ENCODE measurements around the gene NME7. TPM values are rescaled to one million over a fixed set of nuclear protein-coding genes. Genes with fewer than 3 reads are reported as not detected.

Gene NME7
- total RNA-seq, 1 experiment from 2014 or later = 21.8 TPM

DNA sequence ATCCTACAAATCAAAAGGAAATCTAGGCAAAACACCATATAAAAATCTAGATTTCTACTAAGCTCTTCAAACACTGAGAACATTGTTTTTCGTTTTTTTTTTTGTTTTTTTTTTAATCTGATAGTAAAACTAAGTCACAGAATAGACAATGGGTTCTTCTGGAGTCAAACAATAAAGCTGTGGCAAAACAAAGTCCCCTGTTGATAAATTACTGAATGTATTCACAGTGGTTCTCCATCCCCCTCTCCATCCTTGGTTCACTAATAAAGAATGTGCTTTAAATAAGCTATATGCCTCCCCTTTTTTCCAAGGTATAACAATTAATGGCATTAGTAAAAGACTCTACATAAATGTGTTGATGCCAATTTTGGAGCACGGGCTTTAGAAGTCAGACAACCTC is 277.8 kb downstream of the NME7 start:
- TF ChIP-seq CEBPB (IDR thresholded peaks at IDR 0.05; ENCODE audit: low read depth) = no peak
- TF ChIP-seq, protein P1, sequence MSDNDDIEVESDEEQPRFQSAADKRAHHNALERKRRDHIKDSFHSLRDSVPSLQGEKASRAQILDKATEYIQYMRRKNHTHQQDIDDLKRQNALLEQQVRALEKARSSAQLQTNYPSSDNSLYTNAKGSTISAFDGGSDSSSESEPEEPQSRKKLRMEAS (IDR thresholded peaks at IDR 0.05) = no peak
- TF ChIP-seq EZH2phosphoT487 (IDR thresholded peaks at IDR 0.05; ENCODE audit: borderline replicate concordance) = no peak
- no peak for TF ChIP-seq POLR2A (IDR thresholded peaks at IDR 0.05; ENCODE audit: borderline replicate concordance, extremely low read depth, insufficient read depth, insufficient read length)
- Histone ChIP-seq H3K4me1 (ENCODE audit: control insufficient read depth in 1 of 2, insufficient read depth in 2 of 2, low read length in 2 of 2) (no peaks in the 10 kb centered on the region), H3K36me3 (ENCODE audit: control insufficient read depth in 1 of 2, insufficient read depth in 2 of 2, low read length in 2 of 2) (no peaks in the 10 kb centered on the region), H2AFZ (ENCODE audit: low read depth, low read length, poor library complexity, severe bottlenecking) (no peak overlapping the region), H3K4me3 (replicated peaks in 1 of 2; ENCODE audit: low read depth in 1 of 2, low read length in 2 of 2) (no peak overlapping the region), H3K9me2 (ENCODE audit: insufficient read depth) (no peaks in the 10 kb centered on the region), H4K20me1 (ENCODE audit: insufficient read depth) (no peaks in the 10 kb centered on the region), H3K27ac (ENCODE audit: low read depth, low read length) (no peak overlapping the region), H3K4me2 (ENCODE audit: low read length) (no peak overlapping the region), H3K79me2 (ENCODE audit: insufficient read depth, low read length) (no peaks in the 10 kb centered on the region), H3K9me3 (ENCODE audit: control insufficient read depth in 1 of 2, insufficient read depth in 1 of 2, low read depth in 1 of 2, low read length in 2 of 2) (no peaks in the 10 kb centered on the region), H3K9ac (ENCODE audit: low read length) (no peak overlapping the region), H3K27me3 (ENCODE audit: insufficient read depth, low read length) (no peaks in the 10 kb centered on the region)
- POLR2A ChIA-PET = no interaction called here
- CTCF ChIA-PET = no interaction called here
- RAD21 ChIA-PET (ENCODE audit: low non-redundant PET in 1 of 2, low total read pairs in 2 of 2, uncharacterized antibody in 2 of 2, unreplicated experiment in 2 of 2) = no interaction called here
- DNase-seq (ENCODE audit: low read depth, low spot score) (no peak), ATAC-seq (no peak)
- no TSS peak for BruUV-seq (replicated peaks)
- intact Hi-C loops (cut with micrococcal nuclease) = no loop called here

- Histone ChIP-seq H4K20me1 (ENCODE audit: insufficient read depth) (no peaks in the 10 kb centered on the region), H3K79me2 (ENCODE audit: insufficient read depth, low read length) (no peaks in the 10 kb centered on the region), H2AFZ (ENCODE audit: low read depth, low read length, poor library complexity, severe bottlenecking) (no peak overlapping the region), H3K4me2 (ENCODE audit: low read length) (no peak overlapping the region), H3K9me2 (ENCODE audit: insufficient read depth) (no peaks in the 10 kb centered on the region), H3K9ac (ENCODE audit: low read length) (no peak overlapping the region), H3K27me3 (ENCODE audit: insufficient read depth, low read length) (no peaks in the 10 kb centered on the region), H3K27ac (ENCODE audit: low read depth, low read length) (no peak overlapping the region), H3K36me3 (ENCODE audit: control insufficient read depth in 1 of 2, insufficient read depth in 2 of 2, low read length in 2 of 2) (no peaks in the 10 kb centered on the region), H3K4me3 (replicated peaks in 1 of 2; ENCODE audit: low read depth in 1 of 2, low read length in 2 of 2) (no peak overlapping the region), H3K9me3 (ENCODE audit: control insufficient read depth in 1 of 2, insufficient read depth in 1 of 2, low read depth in 1 of 2, low read length in 2 of 2) (no peaks in the 10 kb centered on the region), H3K4me1 (ENCODE audit: control insufficient read depth in 1 of 2, insufficient read depth in 2 of 2, low read length in 2 of 2) (no peaks in the 10 kb centered on the region)
- TF ChIP-seq YY1 (IDR thresholded peaks at IDR 0.05; ENCODE audit: extremely low read depth, insufficient replicate concordance, low read depth, low read length) (no peak), POLR2A (IDR thresholded peaks at IDR 0.05; ENCODE audit: borderline replicate concordance, extremely low read depth, insufficient read depth, insufficient read length) (no peak), POLR2AphosphoS5 (IDR thresholded peaks at IDR 0.05; ENCODE audit: low read depth, low read length) (no peak)
- TF ChIP-seq, protein P2, sequence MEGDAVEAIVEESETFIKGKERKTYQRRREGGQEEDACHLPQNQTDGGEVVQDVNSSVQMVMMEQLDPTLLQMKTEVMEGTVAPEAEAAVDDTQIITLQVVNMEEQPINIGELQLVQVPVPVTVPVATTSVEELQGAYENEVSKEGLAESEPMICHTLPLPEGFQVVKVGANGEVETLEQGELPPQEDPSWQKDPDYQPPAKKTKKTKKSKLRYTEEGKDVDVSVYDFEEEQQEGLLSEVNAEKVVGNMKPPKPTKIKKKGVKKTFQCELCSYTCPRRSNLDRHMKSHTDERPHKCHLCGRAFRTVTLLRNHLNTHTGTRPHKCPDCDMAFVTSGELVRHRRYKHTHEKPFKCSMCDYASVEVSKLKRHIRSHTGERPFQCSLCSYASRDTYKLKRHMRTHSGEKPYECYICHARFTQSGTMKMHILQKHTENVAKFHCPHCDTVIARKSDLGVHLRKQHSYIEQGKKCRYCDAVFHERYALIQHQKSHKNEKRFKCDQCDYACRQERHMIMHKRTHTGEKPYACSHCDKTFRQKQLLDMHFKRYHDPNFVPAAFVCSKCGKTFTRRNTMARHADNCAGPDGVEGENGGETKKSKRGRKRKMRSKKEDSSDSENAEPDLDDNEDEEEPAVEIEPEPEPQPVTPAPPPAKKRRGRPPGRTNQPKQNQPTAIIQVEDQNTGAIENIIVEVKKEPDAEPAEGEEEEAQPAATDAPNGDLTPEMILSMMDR (IDR thresholded peaks at IDR 0.05 in 2 of 3, conservative IDR thresholded peaks at IDR 0.05 in 1 of 3; ENCODE audit: borderline replicate concordance in 1 of 3, insufficient read depth in 1 of 3, low read depth in 2 of 3, low read length in 2 of 3) = no peak
- TF ChIP-seq, protein P1 (IDR thresholded peaks at IDR 0.05) = no peak
- intact Hi-C loops (cut with micrococcal nuclease) = no loop called here
- DNase-seq (ENCODE audit: low read depth, low spot score) (no peak), ATAC-seq (no peak)
- ChIA-PET POLR2A (no interaction called here), CTCF (no interaction called here), RAD21 (ENCODE audit: low non-redundant PET in 1 of 2, low total read pairs in 2 of 2, uncharacterized antibody in 2 of 2, unreplicated experiment in 2 of 2) (no interaction called here)
- BruUV-seq (replicated peaks) = no TSS peak
Observed at GRCh38 chr1:169087876-169088275, 279.7 kb downstream of the NME7 start.
